ENCODE data around the gene ANO6.
"Not testable (repeated sequence)": the region's sequence is repeated elsewhere in the genome, so short reads cannot be mapped to it uniquely, and the experiment has no call there.

The ANO6 gene

GRCh38 chr12:45389426-45389825, 173.5 kb downstream of the ANO6 start:
- TF ChIP-seq CTCF (IDR thresholded peaks at IDR 0.05) (no peak), ZFX (IDR thresholded peaks at IDR 0.05; ENCODE audit: borderline replicate concordance) (no peak)
- no peak overlapping the region for H3K27ac ChIP-seq

GRCh38 chr12:45397499-45397898, 181.6 kb downstream of the ANO6 start:
- not testable (repeated sequence) for H3K27ac ChIP-seq

GRCh38 chr12:45398552-45398951, 182.7 kb downstream of the ANO6 start:
- no peak overlapping the region for H3K27ac ChIP-seq
- TF ChIP-seq CTCF (IDR thresholded peaks at IDR 0.05) (no peak), ZFX (IDR thresholded peaks at IDR 0.05; ENCODE audit: borderline replicate concordance) (no peak)

- TF ChIP-seq ZFX (IDR thresholded peaks at IDR 0.05; ENCODE audit: borderline replicate concordance) (no peak), CTCF (IDR thresholded peaks at IDR 0.05) (no peak)
- no peak overlapping the region for H3K27ac ChIP-seq
Observed at GRCh38 chr12:45400991-45401390, 185.1 kb downstream of the ANO6 start.

- no peak overlapping the region for H3K27ac ChIP-seq
- TF ChIP-seq CTCF (IDR thresholded peaks at IDR 0.05): no peak
- no peak for TF ChIP-seq ZFX (IDR thresholded peaks at IDR 0.05; ENCODE audit: borderline replicate concordance)
Observed at GRCh38 chr12:45402288-45402687, 186.4 kb downstream of the ANO6 start.

- TF ChIP-seq CTCF (IDR thresholded peaks at IDR 0.05): no peak
- TF ChIP-seq ZFX (IDR thresholded peaks at IDR 0.05; ENCODE audit: borderline replicate concordance): no peak
Observed at GRCh38 chr12:45406988-45407850, 191.3 kb downstream of the ANO6 start.

GRCh38 chr12:45407981-45408728, 192.3 kb downstream of the ANO6 start:
- H3K27ac ChIP-seq: no peak overlapping the region

More at GRCh38 chr12:45406988-45407850, 191.3 kb downstream of the ANO6 start:
- H3K27ac ChIP-seq: no peak overlapping the region

More at GRCh38 chr12:45407981-45408728, 192.3 kb downstream of the ANO6 start:
- TF ChIP-seq ZFX (IDR thresholded peaks at IDR 0.05; ENCODE audit: borderline replicate concordance): no peak
- TF ChIP-seq CTCF (IDR thresholded peaks at IDR 0.05): no peak
